IMR-90 (cell line): ENCODE measurements around the gene KEAP1. TPM values are rescaled to one million over a fixed set of nuclear protein-coding genes. Genes with fewer than 3 reads are reported as not detected.

Experiments used
- ATAC-seq: fragments of 200-7000 bp; cut with Tn5 transposase; 2 replicates; pipeline ENCODE4 v1.9.1; 2020; ENCODE audit warnings: low read depth, mild to moderate bottlenecking, moderate library complexity
- BruUV-seq: library from RNA; stranded (reverse); fragments of 400-500 nt; replicated peaks from 2 replicates; lab custom pipeline; 2021; lab: Mats Ljungman, UMichigan
- CTCF ChIA-PET: fragments of 300-600 bp; formaldehyde crosslinking; extraction: SDS; loops from one replicate; lab custom pipeline; 2021; ENCODE audit warnings: antibody characterized with exemption; lab: Yijun Ruan, JAX
- POLR2A ChIA-PET: fragments of 300-600 bp; sonication (Branson Sonifier 250); formaldehyde crosslinking; loops from one replicate; lab custom pipeline; 2022; ENCODE audit warnings: antibody characterized with exemption; ENCODE audit not compliant: unreplicated experiment; lab: Charles Lee
- DNase-seq: peaks from one replicate; pipeline ENCODE4 v3.0.0; 2013
- H2AFZ ChIP-seq: replicated peaks from 2 replicates; pipeline ENCODE3; 2013; ENCODE audit warnings: low read length, mild to moderate bottlenecking; ENCODE audit not compliant: poor library complexity
- H2AK5ac ChIP-seq: 2 replicates; pipeline ENCODE4 v1.6.1; 2013; ENCODE audit warnings: low read depth, low read length, inconsistent platforms
- H2AK9ac ChIP-seq: replicated peaks from 2 replicates; pipeline ENCODE3; 2013; ENCODE audit warnings: mild to moderate bottlenecking, low read depth, low read length, moderate library complexity; ENCODE audit not compliant: poor library complexity
- H2BK120ac ChIP-seq: 2 replicates; pipeline ENCODE4 v1.6.1; 2013; ENCODE audit warnings: low read depth, low read length, inconsistent platforms
- H2BK15ac ChIP-seq: 3 replicates; pipeline ENCODE4 v1.6.1; 2013; ENCODE audit warnings: low read depth, low read length, inconsistent platforms
- H2BK20ac ChIP-seq: 2 replicates; pipeline ENCODE4 v1.6.1; 2013; ENCODE audit warnings: low read depth, mild to moderate bottlenecking, inconsistent platforms, low read length, moderate library complexity
- H2BK5ac ChIP-seq: 2 replicates; pipeline ENCODE4 v1.6.1; 2013; ENCODE audit warnings: mild to moderate bottlenecking, low read depth, low read length, inconsistent platforms; ENCODE audit not compliant: poor library complexity, severe bottlenecking
- H3K14ac ChIP-seq: replicated peaks from 2 replicates; pipeline ENCODE4 v1.6.1; 2013; ENCODE audit warnings: low read depth, low read length, inconsistent platforms
- H3K18ac ChIP-seq: 2 replicates; pipeline ENCODE4 v1.6.1; 2013; ENCODE audit warnings: low read depth, low read length, control low read depth
- H3K23ac ChIP-seq: 2 replicates; pipeline ENCODE4 v1.6.1; 2013; ENCODE audit warnings: low read depth, low read length, inconsistent platforms
- H3K27ac ChIP-seq: 2 replicates; pipeline ENCODE4 v1.5.1; 2013; ENCODE audit warnings: mild to moderate bottlenecking, control low read depth, low read length; ENCODE audit not compliant: insufficient read depth
- H3K27me3 ChIP-seq: 2 replicates; pipeline ENCODE4 v1.6.1; 2013; ENCODE audit warnings: low read length; ENCODE audit not compliant: control insufficient read depth, insufficient read depth
- H3K36me3 ChIP-seq: 2 replicates; pipeline ENCODE4 v1.6.1; 2013; ENCODE audit warnings: low read length, mixed read lengths; ENCODE audit not compliant: control insufficient read depth, insufficient read depth
- H3K4ac ChIP-seq: 2 replicates; pipeline ENCODE4 v1.6.1; 2013; ENCODE audit warnings: low read depth, low read length, inconsistent platforms
- H3K4me1 ChIP-seq: 2 replicates; pipeline ENCODE4 v1.6.1; 2013; ENCODE audit warnings: low read length, mixed read lengths; ENCODE audit not compliant: control insufficient read depth, insufficient read depth
- H3K4me2 ChIP-seq: 2 replicates; pipeline ENCODE4 v1.6.1; 2013; ENCODE audit warnings: low read depth, mild to moderate bottlenecking, control low read depth, low read length, moderate library complexity
- H3K4me3 ChIP-seq: 2 replicates; pipeline ENCODE4 v1.5.1; 2013; ENCODE audit warnings: low read depth, mild to moderate bottlenecking, control low read depth, low read length, moderate library complexity; ENCODE audit not compliant: insufficient read depth
- H3K56ac ChIP-seq: 2 replicates; pipeline ENCODE4 v1.6.1; 2013; ENCODE audit warnings: low read length, inconsistent platforms; ENCODE audit not compliant: insufficient read depth; ENCODE audit errors: extremely low read depth
- H3K79me1 ChIP-seq, 2 experiments: 2 replicates each; pipeline ENCODE4 v1.6.1; 2013; ENCODE audit warnings: low read length in 2 of 2, inconsistent platforms in 1 of 2, low read depth in 1 of 2
- H3K9ac ChIP-seq: 2 replicates; pipeline ENCODE4 v1.6.1; 2013; ENCODE audit warnings: low read depth, low read length, control low read depth
- H3K9me1 ChIP-seq: 2 replicates; pipeline ENCODE4 v1.6.1; 2013; ENCODE audit warnings: low read length, inconsistent platforms; ENCODE audit not compliant: insufficient read depth
- H3K9me3 ChIP-seq: 2 replicates; pipeline ENCODE4 v1.6.1; 2013; ENCODE audit warnings: low read length; ENCODE audit not compliant: control insufficient read depth, insufficient read depth
- H4K20me1 ChIP-seq: 2 replicates; pipeline ENCODE4 v1.6.1; 2013; ENCODE audit warnings: low read length, inconsistent platforms; ENCODE audit not compliant: insufficient read depth
- H4K5ac ChIP-seq: 2 replicates; pipeline ENCODE4 v1.6.1; 2013; ENCODE audit warnings: mild to moderate bottlenecking, low read depth, low read length, control low read depth
- H4K8ac ChIP-seq, 2 experiments: 2 replicates each; pipeline ENCODE4 v1.6.1; 2013; ENCODE audit warnings: low read depth in 2 of 2, low read length in 2 of 2, control low read depth in 1 of 2, inconsistent platforms in 1 of 2
- H4K91ac ChIP-seq: 2 replicates; pipeline ENCODE4 v1.6.1; 2013; ENCODE audit warnings: low read depth, low read length, inconsistent platforms; ENCODE audit not compliant: insufficient read depth
- BHLHE40 ChIP-seq: fragments of 150-350 bp; IDR thresholded peaks from 2 replicates; pipeline ENCODE4 v1.6.1; 2016; ENCODE audit warnings: mild to moderate bottlenecking, low read depth, low read length
- CTCF ChIP-seq: conservative IDR thresholded peaks from 2 replicates; pipeline ENCODE4 v1.5.1; 2012; ENCODE audit warnings: mild to moderate bottlenecking, low read depth, low read length, improper control_type of control experiment
- ELK1 ChIP-seq: fragments of 150-350 bp; IDR thresholded peaks from 2 replicates; pipeline ENCODE4 v1.6.1; 2016; ENCODE audit warnings: low read depth, mild to moderate bottlenecking, low read length, moderate library complexity, borderline replicate concordance
- MAFK ChIP-seq: IDR thresholded peaks from 2 replicates; pipeline ENCODE4 v1.6.1; 2012; ENCODE audit warnings: low read depth, low read length, improper control_type of control experiment
- MAZ ChIP-seq: IDR thresholded peaks from 2 replicates; pipeline ENCODE4 v1.6.1; 2012; ENCODE audit warnings: low read depth, mild to moderate bottlenecking, low read length, improper control_type of control experiment, moderate library complexity, borderline replicate concordance
- POLR2A ChIP-seq: IDR thresholded peaks from 2 replicates; pipeline ENCODE4 v1.6.1; 2012; ENCODE audit warnings: mild to moderate bottlenecking, low read depth, low read length
- RFX5 ChIP-seq: IDR thresholded peaks from 2 replicates; pipeline ENCODE4 v1.8.0; 2012; ENCODE audit warnings: low read depth, mild to moderate bottlenecking, low read length, moderate library complexity
- SMC3 ChIP-seq: fragments of 150-350 bp; IDR thresholded peaks from 2 replicates; pipeline ENCODE4 v1.6.1; 2016; ENCODE audit warnings: low read depth, mild to moderate bottlenecking, antibody characterized with exemption, low read length, moderate library complexity
- USF2 ChIP-seq: fragments of 150-350 bp; IDR thresholded peaks from 2 replicates; pipeline ENCODE4 v1.6.1; 2017; ENCODE audit warnings: mild to moderate bottlenecking, antibody characterized with exemption, low read length, low read depth
- WGBS, 2 experiments: methylation state at CpG; one replicate each; pipeline versions ENCODE4 v1.1.5 to v1.1.7; 2013; ENCODE audit warnings: missing lambda C conversion rate in 2 of 2; ENCODE audit not compliant: insufficient read length in 1 of 2; ENCODE audit errors: extremely low coverage in 2 of 2; 5-methylcytosine and 5-hydroxymethylcytosine counted together
- dilution Hi-C: fragments of 300-500 bp; cut with HindIII; formaldehyde crosslinking; loops from one replicate; pipeline ENCODE4 v1.14.3; 2018; ENCODE audit warnings: low sequenced_read_pairs; ENCODE audit not compliant: unreplicated experiment
- in situ Hi-C: fragments of 300-500 bp; cut with MboI; formaldehyde crosslinking; loops from 3 replicates; pipeline ENCODE4 v1.14.3; 2019; ENCODE audit warnings: low sequenced_read_pairs, inconsistent platforms, mixed read lengths
- intact Hi-C: fragments of 100-400 bp; cut with micrococcal nuclease; formaldehyde crosslinking; loops from 2 replicates; pipeline ENCODE4 v1.10.0; 2022
- polyA plus RNA-seq, 3 experiments: library from polyadenylated mRNA; depleted of rRNA; stranded (reverse); fragments of >200 nt; gene quantifications; 2 replicates each; pipeline ENCODE4 v1.2.3, GENCODE V29; 2012; ENCODE audit warnings: low replicate concordance in 1 of 3
- total RNA-seq: library from RNA; depleted of rRNA; stranded (reverse); fragments of >200 nt; gene quantifications from 2 replicates; pipeline ENCODE4 v1.2.3, GENCODE V29; 2012

Gene KEAP1
- total and polyA plus RNA-seq, 2 of the 4 experiments (the other 2 are of a cell fraction) = 63.4 to 81.6 TPM

- Histone ChIP-seq H3K18ac (no peak overlapping the region), H3K79me1 (peaks cover 8 to 29% of the 10 kb centered on the region in 2 experiments; a peak in 3 of 4 replicates), H2BK120ac (no peak overlapping the region), H2BK20ac (no peak overlapping the region), H2AK5ac (no peak overlapping the region), H2BK15ac (no peak overlapping the region), H3K9me1 (no peaks in the 10 kb centered on the region), H3K9me3 (no peaks in the 10 kb centered on the region), H3K4ac (no peak overlapping the region), H3K27me3 (no peaks in the 10 kb centered on the region), H3K36me3 (no peaks in the 10 kb centered on the region), H3K56ac (no peak overlapping the region), H2AFZ (no peak overlapping the region), H4K20me1 (no peaks in the 10 kb centered on the region; the same call in 1 of the 2 replicates), H2AK9ac (no peak overlapping the region), H4K8ac (no peak overlapping the region), H2BK5ac (no peak overlapping the region), H4K91ac (no peak overlapping the region), H3K4me1 (no peaks in the 10 kb centered on the region), H4K5ac (no peak overlapping the region), H3K23ac (no peak overlapping the region), H3K9ac (no peak overlapping the region), H3K4me3 (no peak overlapping the region), H3K27ac (no peak overlapping the region), H3K4me2 (no peak overlapping the region), H3K14ac (no peak overlapping the region)
- in situ Hi-C loops (no loop called here), intact Hi-C loops (no loop called here), dilution Hi-C loops (no loop called here)
- 80% methylated on average over 1 of the region's 5 CpGs; no CpG with 5 or more reads in 1 of the 2 experiments for WGBS, 2 experiments
- no peak for DNase-seq
- no peak for ATAC-seq
- CTCF ChIA-PET = no interaction called here
- no peak for TF ChIP-seq USF2
- no peak for TF ChIP-seq MAFK
- TF ChIP-seq MAZ = no peak
- TF ChIP-seq SMC3 = no peak
- TF ChIP-seq BHLHE40 = no peak
- no peak for TF ChIP-seq POLR2A
- no peak for TF ChIP-seq RFX5
- TF ChIP-seq ELK1 = no peak
- TF ChIP-seq CTCF = no peak
- BruUV-seq = no TSS peak
- POLR2A ChIA-PET = no interaction called here
Observed at GRCh38 chr19:10439588-10439987, 63.6 kb downstream of the KEAP1 start.
